Activated CD4-positive, alpha-beta memory T cell treated with anti-CD3 and anti-CD28 coated beads for 36 hours (primary cell): ENCODE data around the gene FPR1. TPM values are rescaled to one million over a fixed set of nuclear protein-coding genes. Genes with fewer than 3 reads are reported as not detected.

Experiments
- CTCF ChIA-PET: fragments of 350-600 bp; sonication (Branson Sonifier 250); formaldehyde crosslinking; loops from one replicate; lab custom pipeline; 2021; ENCODE audit warnings: antibody characterized with exemption, inconsistent platforms; lab: Charles Lee
- POLR2A ChIA-PET: fragments of 350-600 bp; sonication (Branson Sonifier 250); formaldehyde crosslinking; loops from one replicate; lab custom pipeline; 2021; ENCODE audit warnings: antibody characterized with exemption; lab: Charles Lee
- DNase-seq: peaks from one replicate; pipeline ENCODE4 v3.0.0-alpha.2; 2020
- H3K27ac Mint-ChIP-seq: one replicate; pipeline ENCODE4 v1.8.0; 2021; ENCODE audit warnings: mixed read lengths
- H3K27me3 Mint-ChIP-seq: one replicate; pipeline ENCODE4 v1.8.0; 2021; ENCODE audit warnings: mixed read lengths
- H3K36me3 Mint-ChIP-seq: one replicate; pipeline ENCODE4 v1.8.0; 2021; ENCODE audit warnings: mixed read lengths
- H3K4me1 Mint-ChIP-seq: one replicate; pipeline ENCODE4 v1.8.0; 2021; ENCODE audit warnings: low read depth, mixed read lengths
- H3K4me3 Mint-ChIP-seq: one replicate; pipeline ENCODE4 v1.8.0; 2021; ENCODE audit warnings: mild to moderate bottlenecking, mixed read lengths
- H3K9me3 Mint-ChIP-seq: one replicate; pipeline ENCODE4 v1.8.0; 2021; ENCODE audit warnings: mixed read lengths
- intact Hi-C: fragments of 100-400 bp; cut with micrococcal nuclease; formaldehyde crosslinking; loops from one replicate; pipeline ENCODE4 v1.15.1; 2023
- total RNA-seq, 2 experiments: library from RNA; stranded (reverse); gene quantifications; one replicate each; pipeline ENCODE4 v1.2.3, GENCODE V29; 2021

Gene FPR1
- total RNA-seq, 2 experiments from 2014 or later, result not detected

DNA sequence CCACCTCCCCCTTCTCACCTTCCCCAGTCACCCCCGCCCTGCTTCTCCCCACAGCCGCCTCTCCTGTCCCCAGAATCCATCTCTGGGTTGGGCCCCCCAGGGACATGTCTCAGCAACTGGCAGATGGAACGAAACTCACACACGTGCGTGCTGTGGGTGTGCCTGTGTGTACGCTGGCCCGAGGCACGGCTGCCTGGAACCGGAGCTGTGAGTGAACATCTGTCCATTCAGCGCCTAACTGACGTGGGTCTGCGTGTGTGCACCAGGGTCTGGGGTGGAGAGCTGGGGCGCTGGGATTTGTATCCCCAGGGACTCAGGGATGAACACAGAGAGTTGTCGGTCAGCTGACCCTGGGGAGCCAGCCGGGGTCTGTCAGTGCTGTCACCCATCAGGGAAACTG lies 27.1 kb downstream of the FPR1 start:
- no peak for DNase-seq
- H3K9me3 Mint-ChIP-seq, result peaks cover 3% of the 10 kb centered on the region
- H3K36me3 Mint-ChIP-seq, result no peaks in the 10 kb centered on the region
- CTCF ChIA-PET, result no interaction called here
- POLR2A ChIA-PET, result no interaction called here
- peaks cover 43% of the 10 kb centered on the region for H3K27me3 Mint-ChIP-seq
- no peak overlapping the region for H3K4me3 Mint-ChIP-seq
- intact Hi-C loops, result no loop called here
- H3K4me1 Mint-ChIP-seq, result no peaks in the 10 kb centered on the region
- no peak overlapping the region for H3K27ac Mint-ChIP-seq

DNA sequence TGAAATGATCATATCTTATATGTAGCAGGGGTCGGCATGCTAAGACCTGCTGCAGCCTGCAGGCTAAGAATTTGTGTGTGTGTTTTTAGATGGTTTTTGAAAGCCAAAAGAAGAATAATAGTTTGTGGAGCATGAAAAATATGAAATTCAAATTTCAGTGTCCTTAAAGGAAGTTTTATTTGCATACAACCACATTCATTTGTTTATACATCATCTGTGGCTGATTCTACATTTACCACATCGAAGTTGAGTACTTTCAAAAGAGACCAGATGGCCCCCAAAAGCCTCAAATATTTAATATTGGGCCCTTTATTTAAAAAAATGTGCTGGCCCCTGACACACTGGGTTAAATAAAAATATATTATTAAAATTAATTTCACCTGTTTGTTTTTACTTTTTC lies 29.2 kb downstream of the FPR1 start:
- ChIA-PET POLR2A (no interaction called here), CTCF (no interaction called here)
- Mint-ChIP-seq H3K9me3 (no peaks in the 10 kb centered on the region), H3K4me3 (no peak overlapping the region), H3K36me3 (no peaks in the 10 kb centered on the region), H3K27me3 (peaks cover 50% of the 10 kb centered on the region), H3K27ac (no peak overlapping the region), H3K4me1 (no peaks in the 10 kb centered on the region)
- intact Hi-C loops, result no loop called here
- no peak for DNase-seq

DNA sequence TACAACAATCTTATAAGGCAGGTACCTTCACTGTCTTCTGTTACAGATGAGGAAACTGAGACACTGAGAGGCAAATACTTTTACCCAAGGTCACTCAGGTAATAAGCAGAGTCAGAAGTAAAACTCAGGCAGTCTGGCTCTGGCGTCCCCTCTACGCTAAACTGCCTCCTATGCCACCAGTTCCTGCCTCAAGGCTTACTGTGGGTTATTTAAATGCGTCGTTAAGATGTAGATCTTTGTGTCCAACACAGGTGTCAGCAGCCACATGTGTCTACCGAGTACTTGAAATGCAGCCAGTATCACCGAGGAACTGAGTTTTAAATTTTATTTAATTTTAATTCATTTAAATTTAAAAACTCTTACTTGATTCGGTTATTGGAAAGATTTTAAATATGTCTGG lies 29.8 kb downstream of the FPR1 start:
- CTCF ChIA-PET, result no interaction called here
- Mint-ChIP-seq H3K27me3 (peaks cover 48% of the 10 kb centered on the region), H3K9me3 (no peaks in the 10 kb centered on the region), H3K27ac (no peak overlapping the region), H3K4me1 (no peaks in the 10 kb centered on the region), H3K4me3 (no peak overlapping the region), H3K36me3 (no peaks in the 10 kb centered on the region)
- no peak for DNase-seq
- intact Hi-C loops, result no loop called here
- POLR2A ChIA-PET, result no interaction called here

DNA sequence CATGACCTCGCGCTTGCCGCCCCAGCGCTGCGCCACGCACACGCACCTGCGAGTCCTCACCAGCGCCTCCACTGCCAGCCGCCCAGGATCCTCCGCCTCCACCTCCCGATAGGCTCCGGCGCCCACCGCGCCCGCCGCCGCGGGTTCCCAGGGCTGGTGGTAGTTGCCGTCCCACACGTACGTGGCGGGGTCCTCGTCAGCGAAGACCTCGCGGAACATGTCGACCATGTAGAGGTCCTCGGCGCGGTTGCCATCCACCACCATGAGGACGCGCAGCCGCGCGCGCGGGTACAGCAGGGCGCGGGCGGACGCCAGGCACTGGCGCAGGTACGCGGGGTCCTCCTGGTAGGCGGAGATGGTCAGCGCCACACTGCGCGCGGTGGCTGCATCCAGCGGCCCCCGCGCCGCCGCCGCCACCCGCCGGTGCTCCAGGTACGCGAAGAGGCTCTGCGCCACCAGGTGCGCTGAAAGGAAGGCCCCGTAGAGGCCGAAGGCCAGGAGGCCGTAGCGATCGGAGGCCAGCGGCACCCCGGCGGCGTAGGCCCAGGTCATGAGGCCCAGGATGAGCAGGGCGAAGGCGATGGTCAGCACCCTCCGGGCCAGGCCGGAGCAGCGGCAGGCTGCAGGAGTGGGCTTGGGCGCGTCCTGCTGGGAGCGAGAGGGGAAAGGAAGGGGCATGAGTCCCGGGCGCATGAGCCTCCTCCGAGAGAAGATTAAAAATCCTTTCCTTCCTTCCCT lies 32.3 kb downstream of the FPR1 start:
- H3K27me3 Mint-ChIP-seq, result peaks cover 34% of the 10 kb centered on the region
- no peaks in the 10 kb centered on the region for H3K9me3 Mint-ChIP-seq
- intact Hi-C loops, result no loop called here
- ChIA-PET POLR2A (no interaction called here), CTCF (no interaction called here)
- DNase-seq, result no peak
- no peak overlapping the region for H3K4me3 Mint-ChIP-seq
- no peaks in the 10 kb centered on the region for H3K4me1 Mint-ChIP-seq
- H3K27ac Mint-ChIP-seq, result no peak overlapping the region
- no peaks in the 10 kb centered on the region for H3K36me3 Mint-ChIP-seq

DNA sequence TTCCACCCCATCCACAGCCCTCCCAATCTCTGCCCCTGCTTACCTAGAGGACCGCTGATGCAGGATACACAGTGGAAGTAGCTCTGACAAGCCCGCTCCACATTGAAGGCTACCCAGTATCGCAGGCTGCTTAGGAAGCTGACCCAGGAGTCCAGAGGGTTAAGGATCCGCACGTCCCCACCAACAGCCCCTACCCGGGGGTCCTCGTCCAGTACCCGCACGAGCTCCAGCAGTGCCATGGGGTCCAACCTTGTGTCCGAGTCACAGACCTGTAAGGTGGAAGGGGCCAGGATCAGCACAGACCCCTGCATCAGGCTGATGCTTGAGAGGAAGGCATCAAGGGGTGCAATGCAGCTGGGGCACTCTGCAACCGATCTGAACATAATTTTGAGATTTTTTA lies 34.8 kb downstream of the FPR1 start:
- Mint-ChIP-seq H3K36me3 (no peaks in the 10 kb centered on the region), H3K27me3 (peaks cover 22% of the 10 kb centered on the region), H3K4me3 (no peak overlapping the region), H3K27ac (no peak overlapping the region), H3K9me3 (no peaks in the 10 kb centered on the region), H3K4me1 (no peaks in the 10 kb centered on the region)
- ChIA-PET CTCF (no interaction called here), POLR2A (no interaction called here)
- intact Hi-C loops, result no loop called here
- no peak for DNase-seq

DNA sequence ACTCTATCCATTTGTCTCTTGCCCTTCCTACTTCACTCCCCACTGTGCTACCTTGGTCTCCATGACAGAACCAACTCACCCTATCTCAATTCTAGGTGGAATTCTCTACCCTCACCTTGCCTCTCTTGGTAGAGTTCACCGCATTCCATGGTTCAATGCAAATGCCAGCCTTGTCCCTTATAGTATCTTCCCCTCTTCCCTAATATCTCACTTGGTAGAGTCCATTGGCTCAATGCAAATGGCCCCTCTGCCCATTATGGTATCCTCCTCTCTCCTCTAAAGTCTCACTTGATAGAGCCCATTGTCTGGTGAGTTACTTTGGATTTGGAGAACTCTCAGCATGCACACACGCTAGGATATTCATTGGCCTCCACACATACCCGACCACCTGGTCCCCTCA lies 35.8 kb downstream of the FPR1 start:
- H3K9me3 Mint-ChIP-seq, result no peaks in the 10 kb centered on the region
- H3K27me3 Mint-ChIP-seq, result peaks cover 22% of the 10 kb centered on the region
- H3K4me3 Mint-ChIP-seq, result no peak overlapping the region
- no peaks in the 10 kb centered on the region for H3K4me1 Mint-ChIP-seq
- ChIA-PET POLR2A (no interaction called here), CTCF (no interaction called here)
- no peak for DNase-seq
- no peak overlapping the region for H3K27ac Mint-ChIP-seq
- no peaks in the 10 kb centered on the region for H3K36me3 Mint-ChIP-seq
- intact Hi-C loops, result no loop called here

- H3K27ac Mint-ChIP-seq, result no peak overlapping the region
- intact Hi-C loops, result loop anchor here (5.0 kb wide), 1 partner anchor 62 kb away; no protein-coding TSS in a partner anchor
- no peaks in the 10 kb centered on the region for H3K9me3 Mint-ChIP-seq
- H3K4me3 Mint-ChIP-seq, result no peak overlapping the region
- DNase-seq, result no peak
- no peaks in the 10 kb centered on the region for H3K36me3 Mint-ChIP-seq
- H3K27me3 Mint-ChIP-seq, result peaks cover 19% of the 10 kb centered on the region
- ChIA-PET POLR2A (no interaction called here), CTCF (no interaction called here)
- no peaks in the 10 kb centered on the region for H3K4me1 Mint-ChIP-seq
These were observed 36.8 kb downstream of the FPR1 start for GRCh38 chr19:51714848-51715247.

- H3K4me1 Mint-ChIP-seq, result no peaks in the 10 kb centered on the region
- H3K4me3 Mint-ChIP-seq, result no peak overlapping the region
- H3K27me3 Mint-ChIP-seq, result peaks cover 14% of the 10 kb centered on the region
- DNase-seq, result no peak
- H3K27ac Mint-ChIP-seq, result no peak overlapping the region
- intact Hi-C loops, result loop anchor here (5.0 kb wide), 1 partner anchor 64 kb away; no protein-coding TSS in a partner anchor
- POLR2A ChIA-PET, result no interaction called here
- H3K9me3 Mint-ChIP-seq, result no peaks in the 10 kb centered on the region
- CTCF ChIA-PET, result no interaction called here
- H3K36me3 Mint-ChIP-seq, result no peaks in the 10 kb centered on the region
These were observed 38.1 kb downstream of the FPR1 start for GRCh38 chr19:51713319-51714285.

DNA sequence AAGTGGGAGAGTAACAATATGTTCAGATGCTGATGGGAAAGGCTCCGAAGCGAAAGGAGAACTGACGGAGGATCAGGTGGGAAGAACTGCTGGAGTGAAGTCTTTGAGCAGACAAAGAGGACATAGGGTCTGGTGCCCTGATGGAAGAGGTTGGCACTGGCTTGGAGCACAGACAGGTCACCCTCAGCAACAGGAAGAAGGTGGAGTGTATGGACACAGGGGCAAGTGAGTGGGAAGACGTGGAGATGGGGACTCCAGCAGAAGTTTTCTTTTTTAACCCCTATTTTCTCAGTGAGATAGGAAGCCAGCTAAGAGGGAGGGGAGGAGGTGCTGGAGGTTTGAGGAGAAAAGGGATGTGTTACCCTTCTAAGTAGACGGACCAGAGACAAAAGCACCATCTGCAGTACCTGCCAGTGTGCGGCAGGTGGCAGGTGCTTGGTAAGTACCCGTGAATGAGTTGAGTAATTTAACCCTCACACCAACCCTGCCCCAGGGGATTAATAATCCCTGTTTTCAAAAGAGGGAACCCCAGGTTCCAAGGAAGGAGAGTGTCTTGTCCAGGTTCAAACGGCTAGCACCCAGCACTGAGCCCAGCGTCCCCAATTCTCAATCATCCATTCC lies 39.1 kb downstream of the FPR1 start:
- Mint-ChIP-seq H3K9me3 (no peaks in the 10 kb centered on the region), H3K4me1 (no peaks in the 10 kb centered on the region), H3K4me3 (no peak overlapping the region), H3K36me3 (peaks cover 4% of the 10 kb centered on the region), H3K27me3 (peaks cover 9% of the 10 kb centered on the region), H3K27ac (no peak overlapping the region)
- CTCF ChIA-PET, result no interaction called here
- POLR2A ChIA-PET, result no interaction called here
- peak; percentile 26 for DNase-seq
- intact Hi-C loops, result loop anchor here (5.0 kb wide), 1 partner anchor 65 kb away; no protein-coding TSS in a partner anchor

DNA sequence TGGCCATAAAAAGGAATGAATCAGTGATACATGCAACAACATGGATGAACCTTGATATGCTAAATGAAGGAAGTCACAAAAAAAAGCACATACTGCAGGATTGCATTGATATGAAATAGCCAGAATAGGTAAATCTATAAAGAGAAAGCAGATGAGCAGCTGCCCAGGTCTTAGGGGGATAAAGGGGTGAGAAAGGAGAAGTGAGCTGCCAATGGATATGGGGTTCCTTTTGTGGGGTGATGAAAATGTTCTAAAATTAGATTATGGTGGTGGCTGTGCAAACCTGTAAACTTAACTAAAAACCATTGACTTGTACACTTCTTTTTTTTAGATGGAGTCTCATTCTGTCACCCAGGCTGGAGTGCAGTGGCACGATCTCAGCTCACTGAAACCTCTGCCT lies 40.0 kb downstream of the FPR1 start:
- H3K27ac Mint-ChIP-seq, result no peak overlapping the region
- H3K4me3 Mint-ChIP-seq, result no peak overlapping the region
- H3K27me3 Mint-ChIP-seq, result peaks cover 7% of the 10 kb centered on the region
- intact Hi-C loops, result loop anchor here (5.0 kb wide), 1 partner anchor 66 kb away; no protein-coding TSS in a partner anchor
- DNase-seq, result no peak
- H3K9me3 Mint-ChIP-seq, result no peaks in the 10 kb centered on the region
- ChIA-PET POLR2A (no interaction called here), CTCF (interaction anchor here (0.6 kb wide), 1 partner anchor 131 kb away, joined by 3 read pairs; no protein-coding TSS in a partner anchor)
- no peaks in the 10 kb centered on the region for H3K4me1 Mint-ChIP-seq
- H3K36me3 Mint-ChIP-seq, result peaks cover 9% of the 10 kb centered on the region

GRCh38 chr19:51710163-51710562 lies 41.5 kb downstream of the FPR1 start:
- Mint-ChIP-seq H3K4me3 (no peak overlapping the region), H3K4me1 (peaks cover 7% of the 10 kb centered on the region), H3K27me3 (peaks cover 7% of the 10 kb centered on the region), H3K27ac (no peak overlapping the region), H3K9me3 (no peaks in the 10 kb centered on the region), H3K36me3 (peaks cover 19% of the 10 kb centered on the region)
- ChIA-PET POLR2A (no interaction called here), CTCF (no interaction called here)
- DNase-seq, result no peak
- intact Hi-C loops, result loop anchor here (5.0 kb wide), 1 partner anchor 67 kb away; no protein-coding TSS in a partner anchor

- intact Hi-C loops, result loop anchor here (10.0 kb wide), 1 partner anchor 1485 kb away; the partner anchor contains the start of gene ZNF665
- POLR2A ChIA-PET, result no interaction called here
- DNase-seq, result no peak
- H3K36me3 Mint-ChIP-seq, result peaks cover 23% of the 10 kb centered on the region
- CTCF ChIA-PET, result no interaction called here
- H3K27ac Mint-ChIP-seq, result no peak overlapping the region
- H3K4me1 Mint-ChIP-seq, result peaks cover 11% of the 10 kb centered on the region
- no peaks in the 10 kb centered on the region for H3K9me3 Mint-ChIP-seq
- no peak overlapping the region for H3K4me3 Mint-ChIP-seq
- H3K27me3 Mint-ChIP-seq, result peaks cover 7% of the 10 kb centered on the region
These were observed 42.1 kb downstream of the FPR1 start for GRCh38 chr19:51709575-51709974.
